CD4-positive, alpha-beta T cell treated with Interferon gamma for 1 hour (primary cell): ENCODE results near the gene GK.
"Not testable (repeated sequence)": the region's sequence is repeated elsewhere in the genome, so short reads cannot be mapped to it uniquely, and the experiment has no call there.

Experiments
- DNase-seq: peaks from one replicate; pipeline ENCODE4 v3.0.0-alpha.2; 2020

The GK gene

DNA sequence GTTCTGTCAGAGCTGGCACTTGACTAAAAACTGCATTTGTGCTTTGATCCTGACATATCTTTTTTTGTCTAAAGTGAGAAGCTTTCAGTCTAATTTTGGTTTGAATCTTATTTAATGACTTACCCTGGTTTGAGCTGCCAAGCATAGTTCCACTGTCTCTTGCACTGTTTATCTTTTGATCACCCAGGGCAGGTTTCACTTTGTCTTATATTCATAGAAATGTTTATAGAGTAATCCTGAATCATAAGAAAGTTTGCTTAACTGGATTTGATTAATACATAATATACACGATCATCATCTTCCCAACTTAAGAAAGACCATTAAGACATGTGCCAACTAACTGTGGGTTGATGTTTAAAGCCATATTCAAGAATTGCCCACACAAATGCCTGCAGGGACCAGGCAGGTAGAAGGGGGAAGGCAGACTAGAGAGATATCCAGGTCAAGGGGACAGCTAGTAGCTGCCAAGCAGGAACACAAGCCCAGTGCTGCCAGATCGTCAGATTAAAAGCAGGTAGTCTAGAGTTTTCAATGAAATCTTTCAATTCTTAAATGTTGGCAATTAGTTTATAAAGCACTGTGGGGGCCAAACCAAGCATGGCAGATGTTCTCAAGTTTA is 1.9 kb downstream of the GK start:
- no peak for DNase-seq

DNA sequence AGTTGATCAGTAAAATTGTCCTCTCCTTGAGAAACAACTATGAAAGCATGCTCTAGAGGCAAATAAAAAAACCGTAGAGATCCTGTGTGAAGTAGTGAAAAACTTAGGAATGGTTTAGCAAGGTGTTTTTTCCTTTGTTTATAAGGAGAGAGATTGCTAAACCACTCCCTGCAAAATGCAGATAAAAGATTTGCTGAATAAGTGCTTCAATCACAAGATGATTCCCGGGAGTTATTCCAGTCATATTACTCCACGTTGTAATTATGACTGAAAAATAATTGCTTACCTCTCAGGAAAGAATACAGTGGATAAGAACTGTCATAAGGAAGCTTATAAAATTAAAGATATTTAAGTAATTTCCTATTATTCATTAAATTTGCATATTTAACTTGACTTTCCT is 2.8 kb downstream of the GK start:
- no peak for DNase-seq

DNA sequence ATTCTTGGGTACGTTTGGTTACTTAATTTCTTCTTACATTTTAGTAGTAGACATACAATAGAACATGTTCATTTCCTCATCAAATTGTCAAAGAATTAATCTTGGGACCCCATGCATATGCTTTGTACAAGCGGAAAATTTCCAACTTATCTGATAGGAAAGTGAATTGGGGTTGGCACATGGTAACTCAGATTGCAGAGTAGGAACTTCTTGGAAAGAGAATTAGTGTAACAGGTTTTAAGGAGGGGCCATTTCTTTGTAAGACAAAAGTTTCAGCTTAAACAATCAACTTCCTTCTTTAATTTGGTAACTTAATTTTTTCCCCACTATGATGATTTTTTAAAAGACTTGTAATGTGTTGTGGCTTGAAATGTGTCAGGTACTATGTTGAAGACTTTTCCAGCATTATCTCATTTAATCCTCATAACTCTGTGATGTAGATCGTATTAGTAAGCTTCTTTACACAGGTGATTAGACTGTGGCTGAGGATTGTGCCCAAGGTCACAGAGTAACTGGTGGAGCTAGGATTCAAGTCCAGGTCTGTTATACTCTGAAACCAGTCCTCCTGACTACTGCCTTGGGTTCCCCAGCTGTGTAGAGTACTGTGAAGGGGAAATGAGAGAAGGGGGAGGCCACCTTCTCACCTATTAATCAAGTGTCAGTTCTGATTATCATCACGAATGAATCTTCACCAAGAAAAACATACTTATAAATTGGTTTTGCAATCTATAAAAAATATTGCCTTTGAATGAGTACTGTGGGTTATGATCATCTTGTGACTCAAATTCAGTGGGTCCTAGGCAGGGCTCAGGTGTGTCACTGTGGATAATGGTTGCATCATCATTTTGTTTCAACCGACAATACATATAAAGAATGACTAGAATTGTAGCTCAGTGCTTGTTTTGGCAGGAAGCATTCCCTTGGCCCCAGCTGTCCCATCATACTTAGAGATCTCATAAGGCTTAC is 4.3 kb downstream of the GK start:
- no peak for DNase-seq

DNA sequence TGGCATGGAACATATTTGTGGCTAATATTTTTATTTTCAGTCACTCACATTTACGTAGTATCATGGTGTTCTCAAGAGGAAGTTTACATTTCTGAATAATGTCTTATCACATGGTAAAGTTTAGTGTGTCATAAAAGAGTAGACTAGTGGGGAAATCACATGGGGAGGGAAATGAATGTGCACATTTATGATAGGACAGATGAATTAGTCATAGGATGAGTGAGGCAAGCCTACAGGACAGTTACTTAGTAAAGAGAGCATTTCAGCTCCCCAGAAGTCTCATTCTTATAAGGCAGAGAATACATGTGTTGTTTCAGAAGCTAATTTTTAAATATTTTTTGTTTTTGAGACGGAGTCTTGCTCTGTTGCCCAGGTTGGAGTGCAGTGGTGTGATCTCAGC is 6.2 kb downstream of the GK start:
- no peak for DNase-seq

DNA sequence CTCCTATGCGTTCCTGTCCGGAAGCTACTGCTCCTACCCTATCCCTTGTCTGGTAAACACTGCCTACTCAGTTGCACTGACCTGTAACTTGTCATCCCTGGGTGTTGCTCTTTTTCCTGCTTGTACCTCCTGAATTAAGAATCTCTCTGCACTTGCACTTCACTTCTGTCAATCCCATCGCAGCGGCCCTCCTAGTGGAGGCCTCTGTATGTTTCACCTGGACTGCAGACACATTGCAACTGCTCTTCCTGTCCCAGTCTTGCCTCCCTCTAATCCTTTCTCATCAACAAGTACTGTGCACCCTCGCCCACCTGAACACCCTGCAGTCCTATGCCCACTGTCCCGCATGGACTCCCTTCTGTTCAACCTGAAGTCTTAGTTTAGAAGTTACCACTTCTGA is 8.0 kb downstream of the GK start:
- DNase-seq = no peak

DNA sequence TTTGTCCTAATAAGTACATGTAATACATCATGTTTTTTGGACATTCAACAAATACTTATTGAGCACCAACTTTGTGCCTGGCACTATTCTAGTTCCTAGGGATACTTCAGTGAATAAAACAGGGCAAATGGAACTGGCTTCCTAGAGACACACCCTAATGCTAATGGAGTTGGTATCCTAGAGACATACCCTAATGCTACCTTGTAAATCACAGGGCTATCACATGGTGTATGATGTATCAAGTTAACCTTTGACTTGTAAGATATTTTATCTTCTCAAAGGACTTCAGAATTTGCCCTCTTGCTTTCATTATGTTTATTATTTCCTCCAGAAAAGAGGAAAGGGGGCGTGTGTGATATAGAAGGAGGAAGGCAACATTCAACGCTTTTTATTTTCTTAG is 10.1 kb downstream of the GK start:
- no peak for DNase-seq

DNA sequence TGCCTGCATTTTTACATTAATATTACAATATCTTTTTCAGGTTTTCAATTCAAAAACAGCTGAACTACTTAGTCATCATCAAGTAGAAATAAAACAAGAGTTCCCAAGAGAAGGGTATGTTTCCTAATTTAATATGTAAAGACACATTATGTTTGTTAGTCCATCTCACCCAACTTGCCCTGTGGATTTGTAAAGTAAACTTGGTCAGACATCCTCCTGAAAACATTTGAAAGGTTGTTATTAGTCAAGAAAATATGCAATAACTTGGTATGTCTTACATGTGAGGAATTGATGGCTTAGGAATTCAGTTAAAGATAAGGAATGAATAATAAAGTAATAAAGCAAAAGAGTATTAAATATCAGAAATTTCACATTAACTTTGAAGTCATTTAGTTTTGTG is 12.2 kb downstream of the GK start:
- DNase-seq = no peak

DNA sequence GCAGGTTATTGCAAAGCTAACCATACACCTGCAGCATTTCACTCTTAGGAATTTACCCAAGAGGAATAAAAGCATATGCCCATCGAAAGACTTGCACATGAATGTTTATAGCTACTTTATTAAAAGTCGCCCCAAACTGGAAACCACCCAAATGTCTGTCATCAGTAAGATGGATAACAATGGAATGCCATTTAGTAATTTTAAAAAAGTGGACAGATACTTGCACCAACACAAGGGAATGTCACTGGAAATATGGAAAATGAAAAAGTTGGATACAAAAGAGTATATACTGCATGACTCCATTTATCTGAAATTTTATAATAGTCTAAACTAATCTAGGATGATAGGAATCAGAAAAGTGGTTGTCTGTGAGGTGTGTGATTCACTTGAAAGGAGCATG is 12.9 kb downstream of the GK start:
- no peak for DNase-seq

DNA sequence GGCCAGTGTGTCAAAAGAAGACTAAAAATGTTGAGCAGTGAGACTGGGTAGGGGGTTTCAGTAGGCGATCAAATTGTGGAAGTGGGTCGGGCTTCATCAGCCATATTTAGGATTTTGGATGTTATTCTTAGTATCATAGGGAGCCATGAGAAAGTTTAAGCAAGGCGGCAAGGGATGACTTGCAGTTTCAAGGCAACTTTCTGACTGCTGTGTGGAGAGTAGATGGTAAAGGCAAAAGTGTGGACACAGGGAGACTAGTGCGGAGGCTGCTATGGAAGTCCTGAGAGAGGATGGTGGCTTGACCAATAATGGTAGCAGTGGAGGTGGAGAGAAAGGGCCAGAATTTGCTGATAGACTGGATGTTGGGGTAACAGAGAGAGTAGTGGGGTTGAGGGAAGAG is 15.4 kb downstream of the GK start:
- no peak for DNase-seq

DNA sequence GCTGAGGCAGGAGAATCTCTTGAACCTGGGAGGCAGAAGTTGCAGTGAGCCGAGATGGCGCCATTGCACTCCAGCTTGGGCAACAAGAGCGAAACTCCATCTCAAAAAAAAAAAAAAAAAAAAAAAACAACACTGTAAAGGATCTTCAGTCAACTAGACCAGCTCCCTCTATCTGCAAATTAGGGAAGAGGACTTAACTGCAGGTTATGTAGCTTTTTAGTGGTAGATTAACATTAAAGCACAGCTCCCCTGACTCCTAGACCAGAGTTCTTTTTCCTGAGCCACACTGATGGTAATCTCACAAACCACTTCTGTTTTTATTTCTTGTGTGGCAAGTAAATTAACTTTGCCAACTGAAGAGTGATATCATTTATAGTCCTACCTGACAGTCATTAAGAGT is 18.0 kb downstream of the GK start:
- DNase-seq = not testable (repeated sequence)

DNA sequence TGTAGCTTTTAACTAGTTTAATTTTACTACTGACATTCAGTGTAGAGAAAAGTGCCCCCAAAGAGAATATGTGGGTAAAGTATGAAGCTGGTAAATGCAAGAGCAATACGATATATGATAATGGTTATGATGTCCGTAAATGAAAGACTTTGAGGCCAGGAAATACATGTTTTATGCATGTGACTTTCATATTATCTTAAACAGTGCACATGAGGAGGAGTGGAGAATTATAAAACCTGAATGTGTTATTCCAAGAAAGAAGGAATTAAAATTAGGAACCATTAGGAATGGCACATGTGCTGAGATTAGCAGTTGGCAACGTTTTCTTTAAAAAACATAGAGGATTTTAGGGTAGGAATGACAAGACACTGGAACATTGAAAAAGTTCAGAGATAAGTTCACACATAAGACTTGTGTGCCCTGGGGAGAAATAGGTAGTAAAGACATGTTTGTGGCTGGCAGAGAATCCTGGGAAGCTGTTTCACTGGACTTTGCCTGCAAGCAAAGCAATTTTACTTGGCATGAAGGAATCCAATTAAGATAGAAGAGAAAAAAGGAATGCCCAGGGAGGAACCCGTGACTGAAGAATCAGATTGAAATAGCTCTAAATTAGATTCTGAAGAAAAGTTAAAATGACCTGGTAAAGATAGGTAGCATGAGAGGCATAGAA is 20.0 kb downstream of the GK start:
- DNase-seq = no peak

DNA sequence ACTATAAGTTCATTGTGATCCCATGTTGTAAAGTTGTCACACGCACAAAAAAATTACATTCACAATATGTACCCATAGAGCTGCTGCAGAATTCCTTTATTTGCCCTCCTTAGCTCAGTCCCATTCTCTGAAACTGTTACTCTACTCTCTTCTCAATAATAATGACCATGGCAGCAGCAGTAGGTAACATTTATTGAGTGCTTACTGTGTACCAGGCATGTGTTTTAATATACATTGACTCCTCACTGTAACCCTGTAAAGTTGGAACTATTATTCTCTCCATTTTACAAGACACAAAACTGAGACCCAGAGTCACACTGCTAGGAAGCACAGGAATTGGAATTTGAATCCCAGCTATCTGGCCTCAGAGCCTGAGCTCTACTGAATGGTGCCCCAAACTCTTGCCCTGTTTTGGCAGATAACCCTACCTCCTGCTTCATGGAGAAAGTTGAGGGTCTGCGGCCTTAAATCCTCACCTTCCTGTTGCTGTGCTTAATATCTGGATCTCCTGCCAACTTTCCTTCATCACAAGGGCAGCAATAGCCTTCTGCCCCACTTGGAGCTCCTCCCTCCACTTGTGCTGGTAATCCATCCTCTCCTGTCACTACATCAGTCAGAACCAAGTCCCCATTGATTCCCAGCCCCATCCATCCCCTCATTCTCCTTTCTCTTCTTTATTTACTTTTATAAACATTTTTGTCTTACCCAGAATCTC is 20.8 kb downstream of the GK start:
- DNase-seq = no peak

DNA sequence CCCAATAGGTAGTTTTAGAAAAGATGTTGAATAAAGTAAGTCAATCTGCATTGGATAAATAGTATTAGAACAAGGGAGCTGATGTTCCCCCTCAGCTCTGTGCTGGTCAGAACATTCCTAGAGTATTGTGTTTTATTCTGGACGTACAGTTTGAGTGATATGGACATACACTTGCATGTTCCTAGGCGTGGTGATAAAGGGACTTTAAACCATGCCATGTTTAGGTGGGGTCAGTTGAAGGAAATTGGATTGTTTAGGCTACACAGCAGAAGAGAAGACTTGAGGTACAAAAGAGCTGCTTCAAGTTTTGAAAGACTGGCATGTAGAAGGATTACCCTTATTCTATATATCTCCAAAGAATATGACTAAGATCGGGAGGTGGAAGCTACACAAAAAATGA is 21.6 kb downstream of the GK start:
- no peak for DNase-seq

DNA sequence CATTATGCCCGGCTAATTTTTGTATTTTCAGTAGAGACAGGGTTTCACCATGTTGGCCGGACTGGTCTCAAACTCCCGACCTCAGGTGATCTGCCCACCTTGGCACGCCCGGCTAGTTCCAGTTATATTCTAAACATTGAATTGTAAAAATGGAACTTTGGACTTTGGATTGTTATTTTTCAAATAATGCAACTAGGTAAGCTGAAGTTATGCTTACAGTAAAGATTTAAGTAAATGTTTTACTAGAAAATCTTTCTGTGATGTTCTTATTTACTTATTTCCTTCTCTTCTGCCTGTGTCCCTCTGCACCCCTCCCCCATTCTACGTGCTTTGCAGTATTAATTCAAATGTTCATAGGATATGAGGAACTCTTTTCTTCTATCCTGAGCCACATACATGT is 26.1 kb downstream of the GK start:
- no peak for DNase-seq

DNA sequence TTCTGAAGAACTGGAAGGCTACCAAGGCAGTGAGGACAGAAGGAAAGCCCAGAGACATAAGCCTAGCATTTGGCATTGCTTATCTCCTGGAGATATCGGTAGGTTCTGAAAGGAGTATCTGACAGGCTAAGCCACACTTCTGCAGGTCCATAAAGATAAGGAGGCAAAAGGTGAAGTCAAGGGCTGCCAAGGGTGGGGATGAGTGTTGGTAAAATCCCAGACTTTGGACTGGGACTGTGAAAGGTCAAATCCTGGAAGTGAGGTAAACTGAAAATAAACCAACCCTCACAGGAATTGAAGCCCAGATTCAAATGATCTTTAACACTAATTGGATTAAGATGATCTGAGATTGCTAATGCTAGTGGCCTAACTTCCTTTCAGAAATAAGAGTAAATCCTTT is 27.4 kb downstream of the GK start:
- no peak for DNase-seq

DNA sequence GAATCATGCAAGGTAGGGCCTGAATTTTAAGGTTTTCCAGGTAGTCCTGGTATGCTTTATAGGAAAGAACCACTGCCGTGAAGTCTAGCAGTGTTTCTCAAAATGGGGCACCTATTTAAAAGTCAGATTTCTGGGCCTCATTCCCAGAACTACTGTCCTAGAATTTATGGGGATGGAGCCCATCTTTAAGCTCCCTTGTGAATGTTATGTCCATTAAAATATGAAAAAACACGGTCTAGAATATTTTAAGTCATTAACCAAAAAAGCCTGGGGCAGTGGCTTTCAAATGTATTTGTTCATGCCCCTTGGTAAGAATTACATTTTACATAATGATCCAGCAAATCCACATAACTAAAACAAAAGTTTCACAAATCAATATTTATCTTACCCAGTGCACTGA is 35.4 kb downstream of the GK start:
- DNase-seq = no peak

DNA sequence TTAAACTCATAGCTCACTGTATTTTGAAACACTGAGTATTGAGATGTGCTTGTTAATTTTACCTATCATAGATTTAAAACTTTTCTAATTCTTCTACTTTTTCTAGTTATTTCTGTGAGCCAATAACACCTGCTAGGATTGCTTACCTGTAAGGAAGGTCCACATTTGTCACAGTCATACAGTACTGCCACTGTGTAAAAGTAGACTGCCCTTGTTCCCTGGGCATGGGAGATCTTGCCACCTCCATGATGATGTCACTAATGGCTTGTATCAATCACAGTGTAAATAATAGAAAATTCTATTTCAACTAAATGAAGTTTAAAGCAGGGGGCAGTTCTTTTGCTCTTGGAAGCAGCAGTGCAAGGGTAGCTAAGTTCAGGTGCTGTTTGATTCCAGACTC is 35.9 kb downstream of the GK start:
- no peak for DNase-seq

DNA sequence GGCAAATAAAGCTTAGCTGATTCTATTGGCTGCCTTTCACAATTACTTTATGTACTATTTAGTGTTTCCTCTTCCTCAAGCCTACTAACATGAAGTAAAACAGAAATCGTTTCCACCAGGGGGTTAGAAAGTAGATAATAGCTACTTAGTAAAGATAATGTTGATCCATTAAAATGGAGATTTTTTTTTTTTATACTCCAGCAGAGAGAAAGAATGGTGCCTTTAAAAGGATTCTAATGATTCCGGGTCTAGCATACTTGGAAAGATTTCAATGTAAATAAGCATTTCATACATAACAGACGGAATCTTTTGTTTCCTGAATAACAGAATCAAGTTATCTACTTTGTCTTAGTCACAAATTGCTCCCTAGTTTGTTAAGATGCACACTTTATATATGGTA is 37.1 kb downstream of the GK start:
- DNase-seq = no peak

DNA sequence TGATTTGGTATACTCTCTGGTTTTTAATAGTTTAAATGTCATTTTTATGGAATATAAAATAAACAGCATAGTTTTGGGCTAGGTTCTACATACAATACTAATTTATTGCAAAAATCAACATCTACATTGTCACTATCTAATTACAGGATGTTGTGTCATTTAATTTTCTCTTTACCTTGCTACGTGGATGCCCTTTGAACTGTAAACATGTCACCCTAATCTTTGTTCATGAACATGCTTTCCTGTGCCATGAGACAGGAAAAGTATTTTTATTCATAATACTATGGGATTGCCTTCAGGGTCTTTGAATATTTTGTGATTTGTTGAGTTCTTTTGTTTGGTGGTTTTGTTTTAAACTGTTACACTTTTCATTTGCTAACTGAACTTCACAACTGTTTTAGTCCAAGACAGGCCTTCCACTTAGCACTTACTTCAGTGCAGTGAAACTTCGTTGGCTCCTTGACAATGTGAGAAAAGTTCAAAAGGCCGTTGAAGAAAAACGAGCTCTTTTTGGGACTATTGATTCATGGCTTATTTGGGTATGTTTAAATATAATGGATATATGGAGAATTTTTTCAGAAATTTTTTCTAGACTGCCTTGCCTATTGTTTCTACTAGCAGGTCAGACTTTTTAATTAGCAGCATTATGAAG is 40.9 kb downstream of the GK start:
- DNase-seq = no peak

DNA sequence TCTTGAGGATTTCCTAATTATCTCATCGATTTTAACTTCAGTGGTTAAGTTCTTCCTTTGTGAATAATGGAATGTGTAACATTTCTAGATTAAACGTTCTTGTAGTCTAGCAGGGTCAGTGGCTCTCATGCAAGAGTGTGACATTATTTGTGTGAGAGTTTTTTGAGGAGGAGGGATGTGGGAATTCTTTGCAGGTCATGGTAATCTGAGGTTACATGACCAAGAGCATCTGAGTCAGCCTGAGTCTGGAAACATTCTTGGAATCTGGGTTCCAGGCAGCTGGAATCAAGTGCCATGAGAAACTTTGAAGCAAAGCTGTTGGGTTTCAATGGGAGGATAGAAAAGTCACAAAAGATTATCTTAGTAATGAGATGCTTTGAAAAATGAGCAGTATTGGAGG is 49.5 kb downstream of the GK start:
- no peak for DNase-seq

DNA sequence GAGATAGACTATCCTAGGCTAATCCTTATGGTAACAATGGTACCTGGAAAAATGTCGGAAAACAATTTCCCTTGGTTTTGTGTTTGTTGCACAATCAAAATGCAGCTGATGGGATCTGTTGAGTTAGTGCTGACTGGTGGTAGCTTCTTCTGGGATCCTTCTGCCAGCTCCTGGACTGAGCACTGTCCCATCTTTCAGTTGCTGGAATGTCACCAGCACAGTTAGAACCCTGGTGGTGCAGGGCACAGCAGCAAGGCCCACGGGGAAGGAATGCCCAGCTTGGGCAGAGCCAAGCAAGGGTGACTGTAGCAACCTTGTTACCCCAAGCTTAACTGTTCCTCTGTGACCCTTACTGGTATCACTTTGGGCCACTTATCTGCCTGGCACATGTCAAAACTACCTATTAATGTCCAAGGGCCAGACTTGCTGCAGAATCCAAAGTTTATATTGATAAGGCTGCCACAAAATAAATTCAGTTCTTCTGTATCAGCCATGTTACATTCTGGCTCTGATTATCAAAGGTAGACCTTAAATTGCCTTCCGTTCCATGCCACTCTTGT is 53.1 kb downstream of the GK start:
- no peak for DNase-seq

DNA sequence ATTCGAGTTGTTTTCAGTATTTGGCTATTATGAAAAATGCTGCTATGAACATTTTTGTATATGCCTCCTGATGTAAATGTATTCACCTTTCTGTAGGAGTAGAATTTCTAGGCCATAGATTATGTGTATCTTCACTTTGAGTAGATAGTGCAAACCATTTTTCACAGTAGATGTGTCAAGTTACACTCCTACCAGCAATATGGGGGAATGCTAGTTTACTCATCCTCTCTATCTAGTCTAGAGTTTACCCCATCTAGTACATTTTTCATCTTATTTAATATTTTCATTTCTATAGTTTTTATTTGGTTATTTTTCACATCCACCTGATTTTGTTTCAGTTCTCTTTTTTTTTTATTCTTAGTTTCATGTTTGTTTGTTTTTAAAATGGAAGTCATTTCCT is 59.0 kb downstream of the GK start:
- no peak for DNase-seq
